Transverse colon (tissue), 4 donors: ENCODE measurements around the gene PACRG. TPM values are rescaled to one million over a fixed set of nuclear protein-coding genes. Genes with fewer than 3 reads are reported as not detected.

Source experiments
- DNase-seq: peaks from one replicate; pipeline ENCODE4 v3.0.0-alpha.2; 2019
- H3K27ac ChIP-seq, 4 donors: fragments of 200-600 bp; sonication (generic); 2 replicates each; pipeline ENCODE4 v1.5.1; 2016 to 2018; ENCODE audit warnings: inconsistent platforms in 4 of 4
- H3K27me3 ChIP-seq: fragments of 200-600 bp; sonication (generic); 2 replicates; pipeline ENCODE4 v1.5.1; 2017; ENCODE audit warnings: inconsistent platforms
- H3K36me3 ChIP-seq, 4 donors: fragments of 200-600 bp; sonication (generic); 2 replicates each; pipeline ENCODE4 v1.5.1; 2017 to 2019; ENCODE audit warnings: inconsistent platforms in 4 of 4
- H3K4me1 ChIP-seq, 4 donors: fragments of 200-600 bp; sonication (generic); 2 replicates each; pipeline ENCODE4 v1.5.1; 2017 to 2020; ENCODE audit warnings: inconsistent platforms in 4 of 4
- H3K4me3 ChIP-seq, 4 donors: fragments of 200-600 bp; sonication (generic); 1 replicate in 1 of 4; 2 replicates in 3 of 4; pipeline versions ENCODE4 v1.5.1 to v1.6.1; 2017 to 2019; ENCODE audit warnings: inconsistent platforms in 4 of 4
- H3K9me3 ChIP-seq, 2 donors: fragments of 200-600 bp; sonication (generic); 2 replicates each; pipeline ENCODE4 v1.5.1; 2017 to 2019; ENCODE audit warnings: inconsistent platforms in 2 of 2
- EP300 ChIP-seq: sonication (generic); formaldehyde crosslinking; IDR thresholded peaks from one replicate; pipeline ENCODE4 v1.6.1; 2017; ENCODE audit warnings: antibody characterized with exemption, low read depth
- POLR2A ChIP-seq: fragments of 450-650 bp; IDR thresholded peaks from one replicate; pipeline ENCODE4 v1.6.1; 2016; ENCODE audit warnings: antibody characterized with exemption, mild to moderate bottlenecking, moderate library complexity
- POLR2AphosphoS5 ChIP-seq, 3 donors: sonication (generic); formaldehyde crosslinking; IDR thresholded peaks; one replicate each; pipeline ENCODE4 v1.6.1; 2016; ENCODE audit warnings: antibody characterized with exemption in 3 of 3
- WGBS, 2 donors: methylation state at CpG; one replicate each; pipeline ENCODE4 v1.1.5; 2018; ENCODE audit warnings: low coverage in 1 of 2; 5-methylcytosine and 5-hydroxymethylcytosine counted together
- in situ Hi-C, 4 donors: fragments of 200-750 bp; cut with MboI; loops; one replicate each; pipeline versions ENCODE4 v1.15.0 to v1.15.1; 2017; ENCODE audit warnings: low sequenced_read_pairs in 3 of 4, low pct_ligation_motif_present in 1 of 4, low pct_unique_long_range_greater_than_20kb in 1 of 4
- intact Hi-C: fragments of 100-400 bp; cut with DNase I; formaldehyde crosslinking; loops from one replicate; pipeline ENCODE4 v1.15.1; 2023; ENCODE audit warnings: low total_unique reads
- total RNA-seq, 4 donors: library from RNA; depleted of rRNA; stranded (reverse); fragments of >200 nt; gene quantifications; one replicate each; pipeline ENCODE4 v1.1.0, GENCODE V29; 2016
- TF ChIP-seq, protein P1 (sequence below), 5 experiments: fragments of 200-600 bp in 3 of 5; fragments of 450-650 bp in 2 of 5; sonication (generic) in 3 of 5; IDR thresholded peaks; 1 replicate in 2 of 5; 2 replicates in 3 of 5; pipeline ENCODE4 v1.5.1; 2016 to 2017; ENCODE audit warnings: antibody characterized with exemption in 5 of 5, inconsistent platforms in 3 of 5, mild to moderate bottlenecking in 2 of 5, moderate library complexity in 1 of 5

The PACRG gene
- total RNA-seq, 4 donors from 2014 or later: 1.2 to 13.8 (median 1.4) TPM; not detected in 1

- Histone ChIP-seq H3K27ac (no peak overlapping the region), H3K4me1 (no peaks in the 10 kb centered on the region), H3K27me3 (no peaks in the 10 kb centered on the region), H3K9me3 (no peaks in the 10 kb centered on the region), H3K4me3 (no peak overlapping the region), H3K36me3 (no peaks in the 10 kb centered on the region)
- intact Hi-C loops: no loop called here
- no peak for DNase-seq
- WGBS, 2 donors: 65 to 67% methylated on average over 6 of the region's 6 CpGs
- TF ChIP-seq EP300: no peak
- TF ChIP-seq, protein P1, sequence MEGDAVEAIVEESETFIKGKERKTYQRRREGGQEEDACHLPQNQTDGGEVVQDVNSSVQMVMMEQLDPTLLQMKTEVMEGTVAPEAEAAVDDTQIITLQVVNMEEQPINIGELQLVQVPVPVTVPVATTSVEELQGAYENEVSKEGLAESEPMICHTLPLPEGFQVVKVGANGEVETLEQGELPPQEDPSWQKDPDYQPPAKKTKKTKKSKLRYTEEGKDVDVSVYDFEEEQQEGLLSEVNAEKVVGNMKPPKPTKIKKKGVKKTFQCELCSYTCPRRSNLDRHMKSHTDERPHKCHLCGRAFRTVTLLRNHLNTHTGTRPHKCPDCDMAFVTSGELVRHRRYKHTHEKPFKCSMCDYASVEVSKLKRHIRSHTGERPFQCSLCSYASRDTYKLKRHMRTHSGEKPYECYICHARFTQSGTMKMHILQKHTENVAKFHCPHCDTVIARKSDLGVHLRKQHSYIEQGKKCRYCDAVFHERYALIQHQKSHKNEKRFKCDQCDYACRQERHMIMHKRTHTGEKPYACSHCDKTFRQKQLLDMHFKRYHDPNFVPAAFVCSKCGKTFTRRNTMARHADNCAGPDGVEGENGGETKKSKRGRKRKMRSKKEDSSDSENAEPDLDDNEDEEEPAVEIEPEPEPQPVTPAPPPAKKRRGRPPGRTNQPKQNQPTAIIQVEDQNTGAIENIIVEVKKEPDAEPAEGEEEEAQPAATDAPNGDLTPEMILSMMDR (IDR thresholded peaks at IDR 0.05): no peak
- no peak for TF ChIP-seq POLR2A
- no peak for TF ChIP-seq POLR2AphosphoS5 (IDR thresholded peaks at IDR 0.05)
- in situ Hi-C loops: no loop called here
Measured at GRCh38 chr6:163008186-163008585, 280.4 kb downstream of the PACRG start.

- 80 to 84% methylated on average over 5 of the region's 5 CpGs for WGBS, 2 donors
- TF ChIP-seq EP300: no peak
- no peak for TF ChIP-seq POLR2AphosphoS5 (IDR thresholded peaks at IDR 0.05)
- TF ChIP-seq, protein P1 (IDR thresholded peaks at IDR 0.05): no peak
- TF ChIP-seq POLR2A: no peak
- no peaks in the 10 kb centered on the region for H3K9me3 ChIP-seq
- H3K27ac ChIP-seq: no peak overlapping the region
- H3K36me3 ChIP-seq: no peaks in the 10 kb centered on the region
- intact Hi-C loops (no loop called here), in situ Hi-C loops (no loop called here)
- H3K27me3 ChIP-seq: no peaks in the 10 kb centered on the region
- DNase-seq: no peak
- no peak overlapping the region for H3K4me3 ChIP-seq
- no peaks in the 10 kb centered on the region for H3K4me1 ChIP-seq
Measured at GRCh38 chr6:163008626-163009025, 280.9 kb downstream of the PACRG start.

DNA sequence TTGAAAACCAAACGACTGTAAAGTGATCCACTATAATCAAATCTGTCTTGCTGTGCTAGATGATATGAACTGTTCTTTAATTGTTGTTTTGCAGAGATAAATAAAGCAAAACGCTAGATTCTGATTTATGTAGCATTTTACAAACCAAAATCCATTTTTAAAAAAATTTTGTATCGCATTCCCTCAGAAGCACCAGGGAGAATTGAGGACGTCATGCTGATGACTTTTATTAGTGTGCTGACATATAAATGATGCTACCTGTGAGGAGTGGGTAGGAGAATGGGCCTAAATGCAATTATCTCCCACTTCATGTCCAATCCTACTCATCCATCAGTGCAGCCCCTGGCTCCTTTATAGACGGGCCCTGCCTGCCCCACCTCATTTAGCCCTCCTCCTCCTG, 282.4 kb downstream of the PACRG start:
- WGBS, 2 donors: 73 to 80% methylated on average over 5 of the region's 5 CpGs
- H3K4me3 ChIP-seq: no peak overlapping the region
- H3K9me3 ChIP-seq: no peaks in the 10 kb centered on the region
- no peak for DNase-seq
- intact Hi-C loops (no loop called here), in situ Hi-C loops (no loop called here)
- TF ChIP-seq EP300: no peak
- no peak for TF ChIP-seq POLR2AphosphoS5 (IDR thresholded peaks at IDR 0.05)
- TF ChIP-seq, protein P1 (IDR thresholded peaks at IDR 0.05): no peak
- TF ChIP-seq POLR2A: no peak
- no peaks in the 10 kb centered on the region for H3K4me1 ChIP-seq
- H3K27me3 ChIP-seq: no peaks in the 10 kb centered on the region
- H3K36me3 ChIP-seq: no peaks in the 10 kb centered on the region
- no peak overlapping the region for H3K27ac ChIP-seq

GRCh38 chr6:163014736-163015135, 287.0 kb downstream of the PACRG start:
- H3K9me3 ChIP-seq: peaks cover 0 to 3% of the 10 kb centered on the region in 2 donors
- H3K4me1 ChIP-seq: no peaks in the 10 kb centered on the region
- 56 to 84% methylated on average over 1 of the region's 1 CpG for WGBS, 2 donors
- H3K27me3 ChIP-seq: no peaks in the 10 kb centered on the region
- DNase-seq: no peak
- in situ Hi-C loops (no loop called here), intact Hi-C loops (no loop called here)
- no peaks in the 10 kb centered on the region for H3K36me3 ChIP-seq
- TF ChIP-seq POLR2A (no peak), EP300 (no peak), POLR2AphosphoS5 (IDR thresholded peaks at IDR 0.05) (no peak)
- TF ChIP-seq, protein P1 (IDR thresholded peaks at IDR 0.05): no peak
- H3K4me3 ChIP-seq: no peak overlapping the region
- H3K27ac ChIP-seq: no peak overlapping the region
